ENCODE data around the gene DNAJC5.
"Not testable (repeated sequence)": the region's sequence is repeated elsewhere in the genome, so short reads cannot be mapped to it uniquely, and the experiment has no call there.

- TF ChIP-seq TRIM24 (IDR thresholded peaks at IDR 0.05); ZC3H11A (IDR thresholded peaks at IDR 0.05; ENCODE audit: low read depth, low read length); SMC3 (conservative IDR thresholded peaks at IDR 0.05; ENCODE audit: insufficient read depth, low read depth, low read length); AFF4 (CRISPR knock-in tag; IDR thresholded peaks at IDR 0.05); ZNF639 (CRISPR knock-in tag; conservative IDR thresholded peaks at IDR 0.05 in 1 of 2, IDR thresholded peaks at IDR 0.05 in 1 of 2); HBP1 (CRISPR knock-in tag; IDR thresholded peaks at IDR 0.05); NFXL1 (CRISPR knock-in tag; IDR thresholded peaks at IDR 0.05); SP1 (CRISPR knock-in tag; IDR thresholded peaks at IDR 0.05); ZNF584 (CRISPR knock-in tag; IDR thresholded peaks at IDR 0.05; ENCODE audit: low read depth); ZNF282 (CRISPR knock-in tag; IDR thresholded peaks at IDR 0.05); MYBL2 (IDR thresholded peaks at IDR 0.05; ENCODE audit: low read depth); MYBL2 (CRISPR knock-in tag; IDR thresholded peaks at IDR 0.05; ENCODE audit: borderline replicate concordance): not testable (repeated sequence)
Measured at GRCh38 chr20:63929473-63929883, 34.6 kb downstream of the DNAJC5 start.
